Gastrocnemius medialis (tissue), 4 donors: ENCODE measurements around the gene SHKBP1. TPM values are rescaled to one million over a fixed set of nuclear protein-coding genes. Genes with fewer than 3 reads are reported as not detected.

Experiments
- ATAC-seq, 2 donors: fragments of 150-250 bp; one replicate each; pipeline ENCODE4 v1.9.1; 2016
- DNase-seq, 2 donors: peaks; one replicate each; pipeline ENCODE4 v3.0.0-alpha.2; 2019
- H3K27ac ChIP-seq, 4 donors: fragments of 200-600 bp; sonication (generic); 1 replicate in 1 of 4; 2 replicates in 3 of 4; pipeline ENCODE4 v1.5.1; 2016 to 2018; ENCODE audit warnings: mild to moderate bottlenecking in 2 of 4, moderate library complexity in 1 of 4
- H3K27me3 ChIP-seq, 3 donors: fragments of 200-600 bp; sonication (generic) in 2 of 3; 1 replicate in 1 of 3; 2 replicates in 2 of 3; pipeline versions ENCODE4 v1.5.1 to v1.6.0; 2016 to 2019; ENCODE audit warnings: mild to moderate bottlenecking in 1 of 3, moderate library complexity in 1 of 3
- H3K36me3 ChIP-seq, 2 donors: fragments of 200-600 bp; sonication (generic) in 1 of 2; one replicate each; pipeline ENCODE4 v1.5.1; 2017 to 2018
- H3K4me1 ChIP-seq, 2 donors: fragments of 200-600 bp; sonication (generic) in 1 of 2; one replicate each; pipeline ENCODE4 v1.5.1; 2016 to 2017; ENCODE audit warnings: mild to moderate bottlenecking in 2 of 2
- H3K4me3 ChIP-seq, 4 donors: fragments of 200-600 bp; sonication (generic) in 3 of 4; 1 replicate in 1 of 4; 2 replicates in 3 of 4; pipeline ENCODE4 v1.5.1; 2016 to 2019; ENCODE audit warnings: mild to moderate bottlenecking in 2 of 4
- H3K9me3 ChIP-seq, 3 donors: fragments of 200-600 bp; sonication (generic) in 2 of 3; 1 replicate in 1 of 3; 2 replicates in 2 of 3; pipeline ENCODE4 v1.5.1; 2016 to 2019
- POLR2A ChIP-seq, 2 donors: fragments of 450-650 bp; IDR thresholded peaks; one replicate each; pipeline ENCODE4 v1.6.1; 2017; ENCODE audit warnings: antibody characterized with exemption in 2 of 2, mild to moderate bottlenecking in 2 of 2, moderate library complexity in 2 of 2
- in situ Hi-C, 4 donors: fragments of 200-750 bp; cut with MboI; loops; one replicate each; pipeline versions ENCODE4 v1.15.0 to v1.8.0; 2017; ENCODE audit warnings: low sequenced_read_pairs in 4 of 4
- intact Hi-C: fragments of 100-400 bp; cut with DNase I; formaldehyde crosslinking; loops from one replicate; pipeline ENCODE4 v1.15.1; 2023; ENCODE audit warnings: low total_unique reads
- total RNA-seq, 4 donors: library from RNA; depleted of rRNA; stranded (reverse); fragments of >200 nt; gene quantifications; one replicate each; pipeline versions ENCODE4 v1.1.0 to v1.2.3, GENCODE V29; 2016
- TF ChIP-seq, protein P1 (sequence below), 5 experiments: fragments of 450-650 bp in 3 of 5; fragments of 200-600 bp in 2 of 5; sonication (generic) in 2 of 5; IDR thresholded peaks in 4 of 5; conservative IDR thresholded peaks in 1 of 5; 1 replicate in 4 of 5; 2 replicates in 1 of 5; pipeline ENCODE4 v1.5.1; 2016 to 2019; ENCODE audit warnings: antibody characterized with exemption in 5 of 5, mild to moderate bottlenecking in 3 of 5, moderate library complexity in 3 of 5

SHKBP1 gene
- total RNA-seq, 4 donors from 2014 or later = 11.1 to 24.5 (median 23.6) TPM

DNA sequence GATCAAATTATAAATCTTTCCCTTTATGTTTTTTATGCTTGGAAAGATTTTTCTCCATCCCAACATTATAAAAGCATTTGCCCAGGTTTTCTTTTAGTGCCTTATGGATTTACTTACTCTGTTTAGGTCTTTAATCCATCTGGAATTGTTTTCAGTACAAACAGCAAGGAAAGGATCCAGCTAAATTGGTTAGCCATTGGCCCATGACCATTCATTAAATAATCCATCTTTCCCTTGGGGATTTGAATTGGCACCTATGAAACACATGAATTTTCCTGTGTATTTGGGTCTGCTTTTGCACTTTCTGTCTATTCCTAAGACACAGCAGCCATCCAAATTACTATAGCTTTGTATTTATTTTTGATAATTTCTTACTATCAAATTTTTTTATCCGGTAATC is 28.8 kb upstream of the SHKBP1 start:
- H3K9me3 ChIP-seq = no peaks in the 10 kb centered on the region
- in situ Hi-C loops (loop anchor here in 1 of 4 donors (5.0 kb wide), 1 partner anchor 89 kb away; no protein-coding TSS in a partner anchor), intact Hi-C loops (no loop called here)
- no peak overlapping the region for H3K4me3 ChIP-seq
- no peaks in the 10 kb centered on the region for H3K36me3 ChIP-seq
- DNase-seq = no peak
- peaks cover 0 to 2% of the 10 kb centered on the region in 2 donors for H3K4me1 ChIP-seq
- H3K27ac ChIP-seq = no peak overlapping the region
- TF ChIP-seq, protein P1, sequence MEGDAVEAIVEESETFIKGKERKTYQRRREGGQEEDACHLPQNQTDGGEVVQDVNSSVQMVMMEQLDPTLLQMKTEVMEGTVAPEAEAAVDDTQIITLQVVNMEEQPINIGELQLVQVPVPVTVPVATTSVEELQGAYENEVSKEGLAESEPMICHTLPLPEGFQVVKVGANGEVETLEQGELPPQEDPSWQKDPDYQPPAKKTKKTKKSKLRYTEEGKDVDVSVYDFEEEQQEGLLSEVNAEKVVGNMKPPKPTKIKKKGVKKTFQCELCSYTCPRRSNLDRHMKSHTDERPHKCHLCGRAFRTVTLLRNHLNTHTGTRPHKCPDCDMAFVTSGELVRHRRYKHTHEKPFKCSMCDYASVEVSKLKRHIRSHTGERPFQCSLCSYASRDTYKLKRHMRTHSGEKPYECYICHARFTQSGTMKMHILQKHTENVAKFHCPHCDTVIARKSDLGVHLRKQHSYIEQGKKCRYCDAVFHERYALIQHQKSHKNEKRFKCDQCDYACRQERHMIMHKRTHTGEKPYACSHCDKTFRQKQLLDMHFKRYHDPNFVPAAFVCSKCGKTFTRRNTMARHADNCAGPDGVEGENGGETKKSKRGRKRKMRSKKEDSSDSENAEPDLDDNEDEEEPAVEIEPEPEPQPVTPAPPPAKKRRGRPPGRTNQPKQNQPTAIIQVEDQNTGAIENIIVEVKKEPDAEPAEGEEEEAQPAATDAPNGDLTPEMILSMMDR (IDR thresholded peaks at IDR 0.05 in 4 of 5, conservative IDR thresholded peaks at IDR 0.05 in 1 of 5) = no peak
- no peak for TF ChIP-seq POLR2A (IDR thresholded peaks at IDR 0.05)
- no peak for ATAC-seq
- H3K27me3 ChIP-seq = peaks cover 0 to 3% (median 3%) of the 10 kb centered on the region in 3 donors

- ATAC-seq (no peak), DNase-seq (no peak)
- Histone ChIP-seq H3K4me3 (no peak overlapping the region), H3K4me1 (no peaks in the 10 kb centered on the region), H3K27ac (no peak overlapping the region), H3K27me3 (peaks cover 0 to 6% (median 3%) of the 10 kb centered on the region in 3 donors), H3K9me3 (no peaks in the 10 kb centered on the region), H3K36me3 (no peaks in the 10 kb centered on the region)
- in situ Hi-C loops (loop anchor here in 1 of 4 donors (5.0 kb wide), 1 partner anchor 88 kb away; no protein-coding TSS in a partner anchor), intact Hi-C loops (loop anchor here (1.0 kb wide), 1 partner anchor 49 kb away; no protein-coding TSS in a partner anchor)
- TF ChIP-seq, protein P1 (IDR thresholded peaks at IDR 0.05 in 4 of 5, conservative IDR thresholded peaks at IDR 0.05 in 1 of 5) = peak in 3 of 5 experiments; percentile 27 to 60 (median 54)
- TF ChIP-seq POLR2A (IDR thresholded peaks at IDR 0.05) = no peak
Observed at GRCh38 chr19:40549007-40549708, 27.5 kb upstream of the SHKBP1 start.

DNA sequence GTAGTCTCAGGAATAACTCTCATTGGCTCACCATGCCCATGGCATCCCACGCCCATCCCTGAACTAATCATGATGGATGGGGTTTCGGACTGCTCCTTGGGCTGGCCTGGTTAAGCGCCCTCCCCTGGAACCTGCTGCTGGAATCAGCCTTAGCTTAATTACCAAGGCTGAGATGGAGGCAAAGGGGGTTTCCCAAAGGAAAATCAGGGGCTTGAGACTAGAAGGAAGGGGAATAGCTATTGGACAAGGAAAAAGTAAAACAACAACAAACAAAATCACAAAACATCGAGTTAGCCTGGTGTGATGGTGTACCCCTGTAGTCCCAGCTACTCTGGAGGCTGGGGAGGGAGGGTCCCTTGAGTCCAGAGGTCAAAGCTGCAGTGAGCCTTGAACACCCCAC is 25.7 kb upstream of the SHKBP1 start:
- TF ChIP-seq, protein P1 (IDR thresholded peaks at IDR 0.05 in 4 of 5, conservative IDR thresholded peaks at IDR 0.05 in 1 of 5) = no peak
- TF ChIP-seq POLR2A (IDR thresholded peaks at IDR 0.05) = no peak
- Histone ChIP-seq H3K4me1 (no peaks in the 10 kb centered on the region), H3K9me3 (no peaks in the 10 kb centered on the region), H3K36me3 (no peaks in the 10 kb centered on the region), H3K4me3 (no peak overlapping the region), H3K27ac (no peak overlapping the region), H3K27me3 (peaks cover 0 to 6% (median 3%) of the 10 kb centered on the region in 3 donors)
- ATAC-seq = no peak
- intact Hi-C loops (no loop called here), in situ Hi-C loops (no loop called here)
- DNase-seq = no peak

DNA sequence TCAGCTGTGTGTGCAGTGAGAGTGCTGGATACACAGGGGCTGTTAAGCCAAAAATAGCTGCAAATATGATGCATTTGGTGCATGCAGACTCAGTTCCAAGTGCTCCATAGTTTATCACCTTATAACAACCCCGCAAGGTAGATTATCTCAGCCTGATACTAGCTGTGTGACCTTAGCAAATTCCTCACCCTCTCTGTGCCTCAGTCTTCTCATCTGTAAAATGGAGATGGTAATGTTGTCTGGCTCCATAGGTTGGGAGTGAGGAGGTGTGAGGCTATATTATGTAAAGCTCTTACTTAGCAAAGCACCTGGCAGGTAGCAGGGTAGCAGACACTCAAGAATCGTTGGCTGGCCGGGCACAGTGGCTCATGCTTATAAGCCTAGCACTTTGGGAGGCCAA is 23.8 kb upstream of the SHKBP1 start:
- TF ChIP-seq POLR2A (IDR thresholded peaks at IDR 0.05) = no peak
- TF ChIP-seq, protein P1 (IDR thresholded peaks at IDR 0.05 in 4 of 5, conservative IDR thresholded peaks at IDR 0.05 in 1 of 5) = no peak
- H3K27ac ChIP-seq = no peak overlapping the region
- DNase-seq (no peak), ATAC-seq (no peak)
- no peaks in the 10 kb centered on the region for H3K36me3 ChIP-seq
- intact Hi-C loops (no loop called here), in situ Hi-C loops (no loop called here)
- H3K27me3 ChIP-seq = peaks cover 0 to 6% (median 3%) of the 10 kb centered on the region in 3 donors
- H3K9me3 ChIP-seq = no peaks in the 10 kb centered on the region
- H3K4me3 ChIP-seq = no peak overlapping the region
- no peaks in the 10 kb centered on the region for H3K4me1 ChIP-seq
